ENCODE measurements around the gene SLC1A7.

SLC1A7 gene

DNA sequence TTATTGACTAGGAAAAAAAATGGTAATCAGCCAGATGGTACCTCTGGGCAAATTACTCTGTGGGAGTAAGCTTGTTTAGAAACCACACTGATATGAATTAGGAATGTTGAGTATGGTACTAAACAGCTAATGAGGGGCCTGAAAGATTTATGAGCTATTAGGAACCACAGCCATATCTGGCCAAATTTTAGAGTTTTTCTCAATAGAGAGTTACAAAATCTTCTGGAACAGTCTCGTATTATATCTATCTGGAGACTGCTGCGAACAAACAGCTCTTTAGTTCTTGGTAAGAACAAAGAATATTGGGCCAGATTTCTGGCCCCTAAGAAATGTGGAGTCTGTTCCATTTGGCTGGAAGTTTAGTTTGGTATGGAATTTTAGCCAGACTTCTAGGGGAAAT is 85.3 kb downstream of the SLC1A7 start:
- no peak for DNase-seq

DNA sequence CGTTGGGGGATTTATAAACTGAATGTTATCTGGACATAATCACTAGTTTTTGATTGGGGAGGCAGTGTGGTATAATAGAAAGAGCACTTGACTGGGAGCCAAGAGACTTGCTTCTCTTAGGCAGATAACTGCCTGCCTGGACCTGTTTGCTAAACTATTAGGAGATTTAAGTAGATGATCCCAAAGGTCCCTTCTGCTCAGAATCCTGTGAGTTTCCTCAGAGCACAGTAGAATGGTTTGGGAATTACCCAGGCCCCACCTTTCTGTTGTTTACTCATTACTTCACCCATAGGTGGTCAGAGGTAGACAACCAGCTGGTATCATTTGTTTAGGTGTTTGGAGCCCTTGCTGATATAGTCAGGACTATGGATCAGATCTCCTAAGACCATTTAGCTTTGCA is 90.8 kb downstream of the SLC1A7 start:
- DNase-seq: no peak

DNA sequence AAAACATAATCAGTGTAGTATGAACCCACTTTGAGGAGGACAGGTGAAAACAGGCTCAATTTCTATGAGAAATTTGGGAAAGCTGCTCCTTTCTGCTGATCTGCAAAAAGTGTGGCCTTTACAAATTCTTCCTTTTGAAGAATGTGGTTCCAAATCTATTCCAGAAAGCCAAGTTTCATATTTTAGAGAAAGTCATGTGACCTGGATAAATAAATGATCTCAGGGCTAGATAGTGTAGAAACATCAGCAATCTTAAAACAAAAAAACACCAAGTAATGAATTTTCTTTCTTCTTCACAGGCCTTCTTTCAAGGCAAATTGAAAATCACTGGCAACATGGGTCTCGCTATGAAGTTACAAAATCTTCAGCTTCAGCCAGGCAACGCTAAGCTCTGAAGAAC is 92.1 kb downstream of the SLC1A7 start:
- DNase-seq: no peak

DNA sequence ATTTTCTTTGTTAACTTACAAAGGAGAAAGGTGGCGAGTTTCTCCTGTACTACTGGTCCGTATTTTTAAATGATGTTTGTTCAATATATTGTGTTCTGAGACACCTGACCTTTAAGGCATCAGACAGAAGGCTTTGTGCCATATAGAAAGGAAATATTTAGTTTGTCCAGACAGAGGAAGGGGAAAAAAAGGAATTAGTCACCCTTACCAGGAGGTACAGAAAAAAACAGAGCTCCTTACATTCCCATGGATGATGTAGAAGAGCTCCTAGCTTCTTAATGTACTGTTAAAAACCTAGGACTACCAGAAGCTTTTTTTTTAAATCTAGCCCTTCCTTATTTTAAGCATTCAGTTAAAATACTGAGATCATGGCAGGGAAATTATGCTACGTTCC is 92.9 kb downstream of the SLC1A7 start:
- no peak for DNase-seq

DNA sequence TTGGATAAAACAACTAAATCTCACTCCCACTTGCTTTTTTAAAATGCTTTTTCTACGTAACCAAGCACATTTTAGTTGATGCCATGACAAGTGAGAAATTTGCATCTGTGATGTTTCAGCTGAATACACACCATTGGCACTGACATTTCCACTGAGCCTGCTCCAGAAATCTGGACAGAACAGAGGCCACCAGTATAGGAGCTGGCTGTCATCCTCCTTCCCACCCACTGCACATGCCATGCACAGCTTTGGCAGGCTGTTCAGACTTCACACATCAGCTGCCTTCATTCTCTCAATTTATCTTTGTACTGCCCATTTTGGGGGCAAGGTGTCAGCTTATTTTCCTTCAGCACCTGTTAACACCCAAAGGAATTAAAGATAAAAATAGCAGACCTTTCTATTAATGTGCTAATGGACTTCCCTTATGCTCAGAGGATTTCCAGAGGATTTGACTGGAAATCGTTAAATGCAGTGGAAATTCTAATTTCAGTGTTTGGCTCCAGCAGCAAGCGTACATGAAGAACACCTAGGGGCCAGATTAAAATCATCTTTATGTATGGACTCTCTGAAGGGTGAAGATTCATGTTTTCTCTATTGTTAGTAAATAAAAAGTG is 93.4 kb downstream of the SLC1A7 start:
- DNase-seq: no peak

DNA sequence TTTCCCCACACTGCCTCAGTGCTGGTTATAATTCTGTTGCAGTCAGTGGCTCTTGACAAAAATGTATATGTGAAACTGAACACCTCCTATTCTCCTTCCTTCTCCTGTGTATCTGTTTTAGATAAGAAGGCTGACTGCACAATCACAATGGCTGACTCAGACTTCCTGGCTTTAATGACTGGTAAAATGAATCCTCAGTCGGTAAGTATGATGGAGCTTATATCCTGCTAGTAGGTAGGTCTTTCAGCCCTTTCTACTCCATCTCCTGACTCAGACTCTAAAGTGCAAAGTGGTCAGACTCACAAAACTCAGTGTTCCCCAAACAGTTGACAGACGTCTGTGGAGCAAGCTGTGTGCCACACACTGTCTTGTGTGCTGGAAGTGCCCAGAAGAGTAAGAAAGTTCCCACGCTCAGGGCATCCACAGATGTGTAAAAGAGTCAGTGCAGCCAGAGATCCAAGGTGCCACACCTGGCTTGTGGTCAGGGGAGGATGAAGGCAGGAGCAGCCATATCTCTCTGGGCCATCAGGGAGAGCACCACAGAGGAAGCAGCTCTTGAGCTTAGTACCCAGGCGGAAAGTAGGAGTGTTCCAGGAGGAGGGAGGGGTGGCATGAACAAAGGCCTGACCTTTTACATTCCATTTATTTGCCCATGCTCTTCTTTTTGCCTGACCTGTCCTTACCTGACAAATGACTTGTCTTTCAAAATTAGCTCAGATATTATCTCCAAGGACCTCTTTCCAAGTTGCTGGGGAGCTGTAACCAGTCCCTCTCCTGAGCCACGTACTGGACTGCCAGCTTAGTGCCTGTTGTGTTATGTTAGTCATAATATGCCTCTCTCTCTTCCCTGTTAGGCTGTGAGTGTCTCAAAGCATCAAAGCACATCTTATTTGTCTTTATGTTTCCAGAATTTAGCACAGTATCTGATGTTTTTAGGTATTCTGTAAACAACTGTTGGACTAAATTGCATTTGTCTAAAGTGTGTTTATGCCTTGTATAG is 94.4 kb downstream of the SLC1A7 start:
- DNase-seq: no peak

DNA sequence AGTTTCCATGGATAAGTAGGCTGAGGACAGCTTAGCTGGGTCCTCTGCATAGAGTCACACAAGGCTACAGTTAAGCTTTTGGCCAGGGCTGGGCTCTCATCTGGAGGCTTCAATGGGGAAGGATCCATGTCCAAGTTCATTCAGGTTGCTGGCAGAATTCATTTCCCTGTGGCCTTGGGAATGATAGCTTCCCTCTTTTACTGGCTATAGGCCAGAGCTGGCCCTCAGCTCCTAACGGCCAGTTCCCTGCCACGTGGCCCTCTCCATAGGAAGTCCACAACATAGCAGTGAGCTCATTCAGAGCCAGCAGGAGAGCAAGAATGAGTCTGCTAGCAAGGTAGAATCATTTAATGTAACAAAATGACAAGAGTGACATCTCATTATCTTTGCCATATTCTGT is 95.5 kb downstream of the SLC1A7 start:
- DNase-seq: no peak

DNA sequence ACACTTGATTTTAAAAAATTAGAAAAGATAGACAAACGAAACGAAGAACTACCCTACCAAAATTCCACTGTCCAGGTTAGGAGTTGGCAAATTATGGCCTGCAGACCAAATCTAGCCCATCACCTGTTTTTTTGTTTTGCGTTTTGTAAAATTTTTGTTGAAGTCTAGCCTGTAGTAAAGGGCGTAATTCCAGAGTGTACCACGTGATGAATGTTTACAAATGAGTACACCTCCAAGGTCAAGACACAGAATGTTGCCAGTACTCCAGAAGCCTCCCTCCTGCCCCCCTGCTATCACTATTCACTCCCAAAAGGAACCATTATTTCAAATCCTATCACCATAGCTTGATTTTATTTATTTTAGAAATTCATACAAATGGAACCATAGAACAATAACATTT is 97.5 kb downstream of the SLC1A7 start:
- no peak for DNase-seq

DNA sequence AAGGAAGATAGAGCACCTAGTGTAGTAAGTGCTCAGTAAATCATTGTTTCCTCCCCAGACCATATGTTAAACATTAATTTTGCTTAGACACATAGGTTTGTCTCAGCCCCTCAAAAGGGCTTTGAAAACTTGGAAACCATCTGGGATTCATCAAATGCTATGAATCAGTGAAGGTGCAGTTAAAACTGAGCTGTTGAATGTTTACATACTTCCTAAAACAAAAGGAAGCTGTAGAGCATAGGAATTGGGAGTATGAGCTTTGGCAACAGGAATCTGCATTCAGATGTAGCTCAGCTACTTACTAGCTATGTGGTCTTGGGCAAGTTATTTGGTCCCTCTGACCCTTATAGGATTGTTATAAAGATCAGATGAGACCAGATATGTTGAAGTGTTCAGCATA is 99.2 kb downstream of the SLC1A7 start:
- DNase-seq: no peak

DNA sequence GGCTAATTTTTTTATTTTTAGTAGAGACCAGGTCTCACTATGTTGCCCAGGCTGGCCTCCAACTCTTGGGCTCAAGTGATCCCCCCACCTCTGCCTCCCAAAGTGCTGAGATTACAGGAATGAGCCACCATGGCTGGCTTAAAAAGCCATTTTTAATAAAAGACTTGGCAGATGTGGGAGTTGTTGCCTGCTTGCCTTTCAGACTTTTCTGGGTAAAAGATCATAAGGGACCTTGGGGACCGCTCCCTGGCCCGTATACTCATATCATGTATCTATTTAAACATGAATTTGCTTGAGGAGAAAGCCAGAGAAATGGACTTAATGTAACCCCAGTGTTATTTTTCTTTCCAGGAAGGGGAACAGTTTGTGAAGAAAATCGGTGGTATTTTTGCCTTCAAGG is 103.9 kb downstream of the SLC1A7 start:
- no peak for DNase-seq

Data from T-helper 1 cell (primary cell).